Nucleus accumbens (tissue), 56 donors: ENCODE measurements around the gene C7orf25.

Experiments used
- DNase-seq, 56 donors: peaks; one replicate each; lab custom pipeline; 2025; lab: John Stamatoyannopoulos, UW

Gene C7orf25

DNA sequence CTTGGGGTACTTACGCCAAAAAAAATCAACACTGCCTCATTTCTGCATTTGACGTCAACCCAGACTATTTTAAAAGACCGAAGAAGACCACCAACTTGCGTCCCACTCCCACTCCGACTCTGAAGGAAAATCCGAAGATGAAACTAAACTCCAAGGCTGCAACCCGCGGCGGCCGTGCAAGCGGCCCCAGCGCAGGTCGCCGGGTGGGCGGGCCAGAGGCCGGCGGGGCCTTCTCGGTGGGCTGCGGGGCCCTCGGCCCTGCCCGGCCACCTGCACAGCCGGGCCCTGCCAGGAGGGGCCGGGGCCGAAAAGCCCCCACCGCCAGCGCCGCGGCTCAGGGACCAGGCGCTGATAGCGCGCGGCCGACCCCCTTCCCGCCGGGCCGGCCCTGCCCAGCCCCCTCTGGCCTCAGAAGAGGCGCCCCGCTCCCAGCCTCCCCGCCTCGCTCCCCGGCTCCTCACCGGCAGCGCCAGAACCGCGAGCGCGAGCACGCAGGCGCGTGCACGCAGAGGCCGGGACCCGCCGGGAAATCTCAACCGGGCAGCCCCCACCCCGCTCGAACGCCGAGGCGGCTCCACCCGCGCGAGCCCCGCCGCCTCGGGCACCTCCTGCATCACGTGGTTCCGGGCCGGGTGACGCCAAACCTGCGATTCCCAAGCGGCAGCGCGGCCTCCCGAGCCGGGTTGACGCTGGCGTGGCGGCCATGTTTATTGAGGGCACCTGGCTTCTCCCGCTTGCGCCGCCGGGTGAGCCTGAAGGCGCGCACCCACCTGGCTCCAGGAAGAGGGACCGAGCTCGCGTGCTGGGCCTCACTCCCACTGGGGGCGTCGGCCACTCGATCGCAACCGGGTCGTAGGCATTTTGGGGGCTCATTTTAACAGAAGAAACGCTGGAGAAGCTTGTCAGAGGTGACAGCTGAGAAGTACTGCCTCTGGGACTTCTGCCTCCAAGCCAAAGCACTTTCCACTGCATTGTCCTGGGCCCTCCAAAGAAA, at the start of gene C7orf25:
Gene C7orf25, minus strand, starts transcription at position 617 of the 994 bp plus-strand sequence. CDS start 1,170 bp downstream, outside the sequence.
- peak; percentile 67 to 98 (median 96) for DNase-seq

DNA sequence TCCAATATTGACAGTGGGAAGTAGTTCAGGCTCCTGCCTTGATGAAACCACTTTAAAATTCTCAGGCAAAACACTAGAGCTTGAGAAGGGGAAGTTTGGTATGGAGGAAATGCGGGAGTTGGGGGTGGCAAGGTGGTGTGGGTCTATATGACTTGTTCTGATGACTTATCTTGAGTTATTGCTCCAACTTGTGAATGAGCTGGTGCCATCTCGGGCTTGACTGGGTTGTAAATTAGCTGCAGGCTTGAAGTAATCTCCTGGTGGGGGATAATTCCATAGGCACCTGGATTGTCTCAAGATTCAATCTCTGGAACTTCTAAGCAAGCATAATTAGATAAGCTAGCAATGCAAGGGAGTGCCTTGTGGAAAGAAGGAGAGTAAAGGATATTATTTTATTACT, 49.3 kb upstream of the C7orf25 start:
- DNase-seq: no peak

DNA sequence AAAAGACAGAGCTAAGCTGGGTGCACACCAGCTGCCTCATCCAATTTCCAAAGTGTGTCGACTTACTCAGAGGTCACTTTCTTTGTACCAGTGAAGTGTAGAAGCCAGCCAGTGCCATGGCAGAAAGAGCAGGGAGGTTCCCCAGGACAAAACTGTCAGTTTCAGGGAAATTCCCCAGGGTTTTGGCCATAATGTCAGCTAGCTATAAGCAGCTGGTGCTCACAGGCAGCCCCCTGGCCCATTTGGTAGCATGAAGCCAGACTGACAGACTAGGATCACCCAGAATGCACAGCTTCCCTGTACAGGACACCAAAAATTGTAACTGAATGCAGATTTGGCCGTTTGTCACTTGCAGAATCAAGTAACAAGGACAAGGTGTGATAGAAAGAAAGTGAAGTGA, 48.9 kb upstream of the C7orf25 start:
- DNase-seq: no peak

DNA sequence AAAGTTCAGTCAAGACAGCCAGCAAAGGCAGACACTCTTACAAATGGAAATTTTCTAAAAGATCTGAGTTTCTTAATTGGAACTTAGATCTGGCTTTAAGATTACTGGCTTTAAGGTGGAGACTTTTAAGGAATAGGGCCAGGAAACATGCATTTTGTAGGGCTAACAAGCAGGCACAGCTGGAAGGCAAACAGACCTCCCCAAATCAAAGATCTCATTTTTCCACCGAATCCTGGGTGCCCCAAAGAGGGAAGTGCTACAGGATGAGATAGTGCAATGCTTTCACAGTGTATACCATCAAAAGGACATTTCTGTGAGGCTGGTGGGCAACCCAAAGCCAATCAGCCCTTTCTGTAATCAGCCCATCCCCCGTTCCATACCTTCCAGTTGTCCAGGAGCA, 47.7 kb upstream of the C7orf25 start:
- DNase-seq: no peak

DNA sequence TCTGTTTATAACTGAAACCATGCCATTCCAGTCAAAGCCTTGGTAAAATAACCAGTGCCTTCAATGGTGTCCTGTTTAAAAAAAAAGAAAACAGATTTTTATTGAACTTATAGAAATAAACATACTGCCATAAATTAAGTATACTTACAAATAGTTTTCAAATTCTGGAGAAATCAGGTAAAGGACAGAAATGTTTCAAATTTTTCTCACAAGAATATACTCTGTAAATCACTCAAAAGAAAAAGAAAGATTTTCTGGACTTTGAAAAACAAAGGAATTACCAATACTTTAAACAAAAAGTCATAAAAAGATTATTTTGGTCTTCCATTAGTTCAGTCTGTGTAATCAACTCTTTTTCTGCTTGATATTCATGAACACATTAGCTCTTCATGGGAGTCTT, 44.2 kb upstream of the C7orf25 start:
- no peak for DNase-seq

DNA sequence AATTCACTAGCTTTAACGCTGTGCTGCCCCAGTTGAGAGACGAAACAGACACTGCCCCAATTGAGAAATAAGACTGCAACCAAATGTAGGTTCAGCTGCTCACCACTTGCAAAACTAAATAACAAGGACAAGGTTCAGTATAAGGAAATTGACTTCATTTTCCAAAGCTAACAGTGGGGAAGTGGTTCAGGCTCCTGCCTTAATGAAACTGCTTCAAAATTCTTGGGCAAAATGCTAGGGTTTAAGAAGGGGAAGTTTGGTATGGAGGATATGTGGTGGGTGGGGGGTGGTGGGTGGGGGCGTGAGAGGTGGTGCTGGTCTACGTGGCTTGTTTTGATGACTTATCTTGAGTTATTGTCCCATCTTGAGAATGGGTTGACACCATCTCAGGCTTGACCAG, 42.1 kb upstream of the C7orf25 start:
- DNase-seq: no peak

DNA sequence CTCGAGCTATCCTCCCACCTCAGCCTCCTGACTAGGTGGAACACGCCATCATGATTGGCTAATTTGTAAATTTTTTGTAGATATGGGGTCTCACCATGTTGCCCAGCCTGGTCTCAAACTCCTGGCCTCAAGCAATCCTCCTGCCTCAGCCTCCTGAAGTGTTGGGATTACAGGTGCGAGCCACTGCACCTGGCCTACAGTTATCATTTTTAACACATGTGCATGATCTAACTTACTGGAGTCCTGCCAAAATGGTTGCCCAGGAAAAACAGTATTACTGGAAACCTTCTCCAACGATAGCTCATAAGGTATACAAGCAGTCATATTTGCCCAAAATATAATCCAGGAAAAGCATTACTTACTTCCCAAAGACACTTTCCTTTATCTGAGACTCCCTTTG, 40.5 kb upstream of the C7orf25 start:
- DNase-seq: no peak

DNA sequence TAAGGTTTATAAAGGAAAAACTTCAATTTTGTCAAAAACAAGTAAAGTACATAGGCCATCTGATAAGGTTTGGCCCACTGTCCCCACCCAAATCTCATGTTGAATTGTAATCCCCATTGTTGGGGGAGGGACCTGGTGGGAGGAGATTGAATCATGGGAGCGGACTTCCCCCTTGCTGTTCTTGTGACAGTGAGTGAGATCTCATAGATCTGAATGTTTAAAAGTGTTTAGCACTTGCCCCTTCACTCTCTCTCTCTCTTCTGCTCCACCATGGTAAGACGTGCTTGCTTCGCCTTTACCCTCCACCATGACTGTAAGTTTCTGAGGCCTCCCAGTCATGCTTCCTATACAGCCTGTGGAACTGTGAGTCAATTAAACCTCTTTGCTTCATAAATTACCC, 38.5 kb upstream of the C7orf25 start:
- no peak for DNase-seq

DNA sequence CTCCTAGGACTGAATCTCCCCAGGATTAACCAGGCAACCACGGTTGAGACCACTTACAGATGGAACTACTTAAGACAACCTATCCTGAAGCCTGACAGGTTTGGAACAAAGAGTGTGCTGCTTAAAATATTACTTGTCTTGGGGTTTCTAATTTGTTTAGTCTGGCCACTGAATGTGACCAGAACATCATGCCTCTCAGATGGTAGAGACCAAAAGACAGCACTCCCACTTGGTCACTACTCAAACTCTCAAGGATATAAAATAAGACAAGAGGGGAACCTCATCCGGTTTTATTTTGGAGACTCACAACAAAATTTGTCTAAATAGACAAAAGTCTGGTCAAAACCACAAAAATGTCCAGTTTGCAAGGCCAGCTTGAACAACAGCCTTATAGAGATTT, 35.7 kb upstream of the C7orf25 start:
- DNase-seq: no peak

DNA sequence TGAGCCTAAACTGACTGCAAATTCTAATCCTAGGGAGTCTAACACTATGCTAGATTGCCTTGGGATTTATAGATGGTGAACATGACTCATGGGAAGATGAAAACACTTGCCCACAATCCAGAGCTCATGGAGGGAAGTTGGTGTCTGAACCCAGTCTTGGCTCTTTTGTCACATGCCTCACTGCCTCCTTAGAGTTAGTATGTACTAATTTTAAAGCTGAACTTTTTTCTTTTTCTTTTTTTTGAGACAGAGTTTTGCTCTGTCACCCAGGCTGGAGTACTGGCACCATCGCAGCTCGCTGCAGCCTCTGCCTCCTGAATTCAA, 34.7 kb upstream of the C7orf25 start:
- DNase-seq: no peak

DNA sequence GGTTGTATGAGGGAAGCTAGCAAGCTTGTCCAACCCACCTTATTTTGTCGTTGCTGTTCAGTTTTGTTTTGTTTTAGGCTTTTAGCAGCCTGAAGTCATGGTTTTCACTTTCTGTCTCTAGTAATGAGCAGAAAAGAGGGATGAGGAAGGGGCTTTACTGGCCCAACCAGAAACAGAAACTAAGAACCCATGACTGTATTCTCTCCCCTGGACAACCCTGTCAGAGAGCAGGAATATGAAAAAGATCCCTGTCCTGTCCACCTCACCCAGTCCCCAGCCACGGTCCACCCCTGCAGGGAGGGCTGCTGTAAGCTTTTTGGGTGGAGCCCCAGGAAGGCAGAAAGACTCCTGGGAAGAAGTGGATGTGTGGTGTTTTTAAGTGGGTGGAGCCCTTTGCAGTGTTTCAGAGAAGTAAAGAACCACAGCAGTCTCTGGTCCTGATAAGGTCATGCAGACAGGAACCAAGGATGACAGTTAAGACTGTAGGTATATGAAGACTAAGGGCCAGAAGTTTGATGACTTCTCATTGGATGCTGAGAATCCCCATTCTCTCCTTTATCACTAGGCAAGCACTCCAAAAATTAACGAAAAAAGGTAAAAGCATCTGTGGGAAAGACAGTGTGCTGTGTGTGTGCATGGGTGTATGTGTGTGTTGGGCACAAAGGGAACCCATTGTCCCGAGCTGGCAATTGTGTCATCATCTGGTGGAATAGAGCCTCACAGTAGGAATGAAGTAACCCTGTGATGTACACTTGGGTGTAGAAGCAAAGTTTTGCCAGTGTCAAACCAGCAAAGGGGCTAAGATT, 34.2 kb upstream of the C7orf25 start:
- peak in 12 of 56 donors; percentile 2 to 35 (median 6) for DNase-seq

DNA sequence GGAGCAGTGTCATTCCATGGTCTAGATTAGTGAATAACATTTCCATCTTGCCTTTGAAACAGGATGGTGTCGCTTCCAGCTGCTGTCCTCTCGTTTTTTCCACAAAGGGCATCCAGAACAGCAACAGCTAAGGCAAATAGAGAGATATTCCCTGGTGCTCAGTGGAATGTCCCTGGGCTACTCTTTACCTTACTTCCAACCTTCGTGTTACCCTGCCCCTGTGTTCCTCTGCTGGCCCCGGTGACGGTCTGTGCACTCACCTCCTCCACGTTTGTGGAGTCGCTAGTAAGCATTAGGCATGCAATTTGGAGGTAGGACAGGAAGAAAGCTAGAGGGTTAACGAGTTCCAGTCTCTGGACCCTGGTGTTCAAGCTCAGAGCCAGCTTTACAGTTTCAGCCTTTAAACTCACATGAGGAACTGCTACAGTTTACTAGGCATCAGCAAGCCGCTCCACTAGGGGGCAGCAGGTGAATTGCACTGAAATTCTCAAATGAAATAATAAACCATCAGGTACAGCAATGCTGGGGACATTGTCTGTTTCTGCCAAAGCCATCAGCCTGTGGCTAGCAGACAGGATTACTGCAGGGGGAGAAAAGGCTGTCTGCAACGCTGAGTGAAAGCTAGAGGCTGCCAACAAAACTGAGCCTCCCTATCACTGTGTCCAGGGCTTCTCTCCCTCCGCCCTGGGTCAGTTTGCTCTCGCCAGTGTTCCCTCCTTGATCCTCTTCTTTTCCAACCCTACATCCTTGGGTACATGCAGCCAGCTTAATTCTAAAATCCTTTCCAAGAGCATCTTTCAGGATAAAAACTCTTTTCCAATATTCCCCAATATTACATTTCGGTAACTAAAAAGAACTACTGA, 29.3 kb upstream of the C7orf25 start:
- peak in 54 of 56 donors; percentile 3 to 94 (median 54) for DNase-seq

DNA sequence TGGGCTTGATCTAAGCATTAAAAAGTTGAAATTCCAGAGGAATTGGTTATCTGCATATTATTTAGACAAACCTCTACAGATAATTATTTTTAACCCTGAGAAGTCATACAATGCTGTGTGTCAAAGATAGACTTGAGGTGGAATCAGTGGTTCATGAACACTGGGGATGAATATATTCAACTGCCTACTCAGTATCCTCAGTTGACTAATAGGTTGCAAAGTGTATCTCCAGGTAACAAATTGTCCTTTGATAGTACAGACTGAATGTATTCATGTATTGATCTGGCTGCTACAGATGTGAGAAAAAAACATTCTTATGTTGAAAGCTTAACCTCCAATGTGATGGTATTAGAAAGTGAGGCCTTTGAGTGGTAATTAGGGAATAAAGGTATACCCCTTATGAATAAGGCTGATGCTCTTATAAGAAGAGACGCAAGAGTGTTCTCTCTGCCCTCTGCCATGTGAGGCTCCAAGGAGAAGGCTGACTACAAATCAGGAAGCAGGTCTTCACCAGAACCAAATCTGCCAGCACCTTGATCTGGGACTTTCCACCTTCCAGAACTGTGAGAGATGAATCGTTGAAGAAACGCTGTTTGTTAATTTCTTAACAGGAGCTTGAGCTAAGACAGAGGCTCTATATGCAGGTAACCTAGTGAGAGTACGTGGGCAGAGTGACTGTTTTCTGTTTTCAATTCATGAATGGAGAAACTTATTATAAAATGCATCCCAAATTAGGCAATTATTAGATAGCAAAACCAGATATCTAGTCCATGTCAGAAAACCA, 27.8 kb upstream of the C7orf25 start:
- no peak for DNase-seq

DNA sequence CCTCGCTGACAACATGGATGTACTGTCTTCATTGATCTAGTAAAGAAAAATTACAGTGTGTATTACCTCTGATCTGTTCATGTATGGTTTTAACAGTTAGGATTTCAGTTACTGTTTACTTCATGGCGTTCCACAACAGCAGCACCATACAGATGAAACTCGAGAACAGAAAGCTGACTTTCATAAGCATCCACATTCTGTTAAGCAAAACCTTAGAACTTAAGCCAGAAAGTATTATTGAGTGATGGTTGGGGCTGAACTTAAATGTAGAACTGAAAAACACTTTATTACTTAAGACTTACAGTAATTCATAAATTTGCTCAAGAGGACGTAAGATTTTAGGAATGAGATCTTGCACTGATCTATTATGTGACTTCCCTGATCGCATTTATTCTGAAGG, 24.0 kb upstream of the C7orf25 start:
- no peak for DNase-seq

DNA sequence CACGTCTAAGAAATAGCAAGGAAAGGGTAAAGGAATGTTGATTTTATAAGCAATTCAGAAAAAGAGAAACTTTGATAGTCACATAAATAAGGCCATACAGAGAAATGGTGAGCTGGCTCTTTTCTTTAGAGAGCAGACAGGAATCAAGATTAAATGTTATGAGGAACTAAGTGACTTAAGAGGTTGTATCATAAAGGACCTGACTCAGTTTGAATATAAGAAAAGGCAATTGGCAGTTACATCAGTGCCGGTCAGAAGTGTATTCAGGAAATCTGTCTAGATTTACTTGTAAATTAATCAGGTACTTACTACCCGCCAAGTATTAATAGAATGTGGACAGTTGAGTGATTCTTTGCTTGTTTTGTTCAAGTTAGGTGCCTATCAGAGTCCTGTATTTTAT, 22.4 kb upstream of the C7orf25 start:
- DNase-seq: no peak

DNA sequence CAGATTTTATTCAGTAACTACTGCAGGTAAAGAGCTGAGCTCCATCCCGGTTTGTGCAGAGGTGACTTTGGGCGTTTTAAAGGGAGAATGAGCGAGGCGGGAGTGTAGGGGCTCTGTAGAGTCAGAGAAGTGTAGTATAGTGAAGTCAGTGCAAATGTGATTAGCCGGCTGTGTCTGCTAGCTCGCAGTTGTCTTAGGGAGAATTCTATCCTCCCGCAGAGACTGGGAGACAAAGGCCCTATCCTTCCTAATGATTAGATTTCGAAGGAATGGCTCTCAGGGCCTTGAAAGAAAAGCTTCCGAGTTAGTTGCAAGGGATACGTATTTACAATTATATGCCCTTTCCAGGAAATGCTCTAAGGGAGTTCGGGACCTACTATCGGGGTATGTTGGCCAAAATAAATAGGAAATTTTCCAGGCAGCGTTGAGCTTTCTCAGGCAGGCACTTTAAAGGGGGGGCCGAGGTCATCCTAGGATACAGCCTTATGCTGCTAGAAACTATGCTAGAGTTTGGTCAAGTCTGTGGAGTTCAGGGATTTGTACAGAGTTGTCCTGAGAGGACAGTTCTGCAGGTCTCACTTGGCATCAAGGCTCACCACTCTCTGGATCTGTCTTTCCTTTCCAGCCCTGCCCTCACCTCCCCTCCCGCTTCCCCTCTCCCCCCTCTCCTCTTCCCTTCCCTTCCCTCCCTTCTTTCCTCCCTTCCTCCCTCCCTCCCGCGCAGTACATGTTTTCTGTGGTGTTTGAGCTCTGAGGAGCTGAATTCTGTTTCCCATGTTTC, 21.1 kb upstream of the C7orf25 start:
- DNase-seq: peak in 14 of 56 donors; percentile 2 to 47 (median 20)

DNA sequence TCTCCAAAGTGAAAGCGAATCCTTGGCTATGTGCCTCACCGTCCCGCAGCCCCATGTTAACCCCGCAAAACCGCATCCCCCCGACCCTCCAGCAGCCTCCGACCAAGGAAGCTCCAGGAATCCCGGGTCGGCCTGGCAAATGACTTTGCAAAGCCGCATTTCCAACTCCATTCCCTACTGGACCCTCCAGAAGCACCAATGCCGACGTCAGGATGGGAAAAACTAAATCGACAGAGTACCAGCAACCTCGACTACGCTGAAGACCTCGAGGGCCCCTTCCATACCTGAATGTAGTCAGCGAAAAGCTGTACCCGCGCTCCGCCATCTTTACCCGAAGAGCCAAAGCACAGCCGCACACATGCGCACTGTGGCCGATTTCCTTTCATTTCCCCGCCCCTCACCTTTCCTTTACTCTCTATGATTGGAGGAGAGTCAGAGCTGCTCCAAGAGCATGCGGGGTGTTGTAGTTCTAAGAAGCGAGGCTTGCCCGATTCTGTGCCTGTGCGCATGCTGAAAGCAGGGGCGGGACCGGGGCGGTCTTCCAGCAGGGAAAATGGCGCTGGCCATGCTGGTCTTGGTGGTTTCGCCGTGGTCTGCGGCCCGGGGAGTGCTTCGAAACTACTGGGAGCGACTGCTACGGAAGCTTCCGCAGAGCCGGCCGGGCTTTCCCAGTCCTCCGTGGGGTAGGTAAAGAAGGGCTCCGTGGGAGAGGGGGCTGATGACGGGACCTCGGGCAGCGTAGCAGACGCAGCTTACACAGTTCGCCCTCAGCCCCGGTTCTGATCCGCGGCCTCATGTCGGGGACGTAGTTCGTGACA, 20.2 kb upstream of the C7orf25 start, which contains the start of the genes MRPL32 and PSMA2:
Gene MRPL32, plus strand, starts transcription at position 543 of the 818 bp plus-strand sequence. Its CDS starts 11 bp downstream, at position 554.
Gene PSMA2, minus strand, starts transcription at position 341 of the 818 bp plus-strand sequence. Its CDS starts 16 bp downstream, at position 325.
- DNase-seq: peak; percentile 73 to 98 (median 94)

DNA sequence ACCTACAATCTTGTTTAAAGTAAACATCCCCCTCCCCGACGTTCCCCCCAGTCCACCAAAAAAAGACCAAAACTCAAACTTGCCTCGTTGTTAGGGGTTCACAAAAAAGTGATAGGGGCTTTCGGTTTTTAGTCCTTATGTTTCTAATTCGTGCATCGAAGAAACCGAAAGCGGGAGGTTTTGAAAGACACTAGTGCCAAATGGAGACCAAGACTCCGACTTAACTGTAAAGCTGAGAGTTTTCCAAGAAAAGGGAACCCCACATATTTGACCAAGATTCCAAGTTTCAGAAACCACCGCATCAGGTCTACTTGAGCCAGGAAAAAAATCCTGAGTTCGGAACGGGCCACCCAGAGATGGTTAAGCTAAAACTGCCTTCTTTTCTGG, 19.6 kb upstream of the C7orf25 start:
- no peak for DNase-seq
